ENCODE data around the gene ZNF74.
A peak's percentile ranks its signal among the peaks of the same experiment; 100 is the strongest.
"Not testable (repeated sequence)": the region's sequence is repeated elsewhere in the genome, so short reads cannot be mapped to it uniquely, and the experiment has no call there.

Gene ZNF74

GRCh38 chr22:20393705-20394476 is at the start of gene ZNF74:
TSS of gene ZNF74 (plus strand) at chr22:20394151. CDS start at chr22:20394629, 478 bp downstream.
- peak; percentile 90 for DNase-seq

DNA sequence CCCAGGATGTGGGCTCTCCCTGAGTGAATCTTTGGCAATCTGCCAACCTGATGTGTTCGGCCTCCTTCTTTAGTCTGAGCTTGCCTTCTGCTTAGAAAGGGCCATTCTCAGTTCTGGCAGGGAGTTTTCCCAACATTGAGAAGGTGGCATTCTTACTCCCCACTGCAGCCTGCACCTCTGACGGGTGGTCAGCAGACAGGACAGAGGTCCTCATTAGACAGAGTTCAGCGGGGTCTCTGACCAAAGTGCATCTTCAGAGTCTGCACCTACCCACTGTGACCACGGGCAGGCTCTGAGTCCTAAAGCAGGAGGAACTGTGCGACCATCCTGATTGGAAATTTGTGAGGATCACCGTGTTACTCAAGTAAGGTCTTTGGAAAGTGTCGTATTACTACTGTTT is 47.4 kb upstream of the ZNF74 start:
- DNase-seq: not testable (repeated sequence)

DNA sequence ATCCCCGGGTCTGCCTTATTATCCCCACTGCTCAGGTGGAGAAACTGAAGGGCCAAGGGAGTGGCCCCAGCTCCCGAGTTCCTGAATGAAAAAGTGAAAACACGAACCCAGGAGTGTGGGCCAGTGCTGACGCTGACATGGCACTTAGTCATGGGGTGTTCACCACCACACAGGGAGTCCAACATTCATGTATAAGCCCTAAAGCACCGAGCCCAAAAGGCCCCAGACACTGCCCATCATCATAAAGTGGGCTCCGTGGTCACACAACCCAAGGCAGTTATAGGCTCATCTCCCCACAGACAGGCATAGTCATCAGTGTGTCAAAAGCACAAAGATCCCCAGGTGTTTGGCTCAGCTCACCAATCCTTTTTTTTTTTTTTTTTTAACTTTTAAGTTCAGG is 41.4 kb upstream of the ZNF74 start:
- DNase-seq: not testable (repeated sequence)

DNA sequence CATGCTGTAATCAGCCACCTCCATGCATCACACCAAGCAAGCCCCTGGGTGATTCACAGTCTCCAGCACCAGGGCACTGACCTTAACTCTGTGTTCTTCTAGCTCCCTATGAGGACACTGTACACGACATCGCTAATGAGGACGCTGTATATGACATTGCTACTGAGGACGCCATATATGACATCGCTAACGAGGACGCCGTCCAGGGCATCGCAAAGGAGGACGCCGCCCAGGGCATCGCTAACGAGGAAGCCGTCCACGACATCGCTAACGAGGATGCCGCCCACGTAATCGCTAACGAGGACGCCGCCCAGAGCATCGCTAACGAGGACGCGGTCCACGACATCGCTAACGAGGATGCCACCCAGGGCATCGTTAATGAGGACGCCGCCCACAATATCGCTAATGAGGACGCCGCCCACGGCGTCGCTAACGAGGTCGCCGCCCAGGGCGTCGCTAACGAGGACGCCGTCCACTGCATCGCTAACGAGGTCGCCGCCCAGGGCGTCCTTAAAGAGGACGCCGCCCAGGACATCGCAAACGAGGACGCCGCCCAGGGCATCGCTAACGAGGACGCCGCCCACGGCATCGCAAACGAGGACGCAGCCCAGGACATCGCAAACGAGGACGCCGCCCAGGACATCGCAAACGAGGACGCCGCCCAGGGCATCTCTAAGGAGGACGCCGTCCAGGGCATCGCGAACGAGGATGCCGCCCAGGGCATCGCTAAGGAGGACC is 39.5 kb upstream of the ZNF74 start:
- no peak for DNase-seq

- not testable (repeated sequence) for DNase-seq
These were observed 37.9 kb upstream of the ZNF74 start for GRCh38 chr22:20355939-20356636.

- DNase-seq: not testable (repeated sequence)
These were observed 37.0 kb upstream of the ZNF74 start for GRCh38 chr22:20356906-20357305.

DNA sequence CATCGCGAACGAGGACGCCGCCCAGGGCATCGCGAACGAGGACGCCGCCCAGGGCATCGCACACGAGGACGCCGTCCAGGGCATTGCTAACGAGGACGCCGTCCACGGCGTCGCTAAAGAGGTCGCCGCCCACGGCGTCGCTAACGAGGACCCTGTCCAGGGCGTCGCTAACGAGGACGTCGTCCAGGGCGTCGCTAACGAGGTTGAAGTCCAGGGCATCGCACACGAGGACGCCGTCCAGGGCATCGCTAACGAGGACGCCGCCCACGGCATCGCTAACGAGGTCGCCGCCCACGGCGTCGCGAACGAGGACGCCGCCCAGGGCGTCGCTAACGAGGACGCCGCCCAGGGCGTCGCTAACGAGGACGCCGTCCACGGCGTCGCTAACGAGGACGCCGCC is 36.0 kb upstream of the ZNF74 start:
- not testable (repeated sequence) for DNase-seq

- not testable (repeated sequence) for DNase-seq
These were observed 35.3 kb upstream of the ZNF74 start for GRCh38 chr22:20358503-20359239.

DNA sequence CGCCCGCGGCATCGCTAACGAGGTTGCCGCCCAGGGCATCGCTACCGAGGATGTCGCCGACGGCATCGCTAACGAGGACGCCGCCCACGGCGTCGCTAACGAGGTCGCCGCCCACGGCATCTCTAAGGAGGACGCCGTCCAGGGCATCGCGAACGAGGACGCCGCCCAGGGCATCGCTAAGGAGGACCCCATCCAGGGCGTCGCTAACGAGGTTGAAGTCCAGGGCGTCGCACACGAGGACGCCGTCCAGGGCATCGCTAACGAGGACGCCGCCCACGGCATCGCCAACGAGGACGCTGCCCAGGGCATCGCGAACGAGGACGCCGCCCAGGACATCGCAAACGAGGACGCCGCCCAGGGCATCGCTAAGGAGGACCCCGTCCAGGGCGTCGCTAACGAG is 33.7 kb upstream of the ZNF74 start:
- not testable (repeated sequence) for DNase-seq

DNA sequence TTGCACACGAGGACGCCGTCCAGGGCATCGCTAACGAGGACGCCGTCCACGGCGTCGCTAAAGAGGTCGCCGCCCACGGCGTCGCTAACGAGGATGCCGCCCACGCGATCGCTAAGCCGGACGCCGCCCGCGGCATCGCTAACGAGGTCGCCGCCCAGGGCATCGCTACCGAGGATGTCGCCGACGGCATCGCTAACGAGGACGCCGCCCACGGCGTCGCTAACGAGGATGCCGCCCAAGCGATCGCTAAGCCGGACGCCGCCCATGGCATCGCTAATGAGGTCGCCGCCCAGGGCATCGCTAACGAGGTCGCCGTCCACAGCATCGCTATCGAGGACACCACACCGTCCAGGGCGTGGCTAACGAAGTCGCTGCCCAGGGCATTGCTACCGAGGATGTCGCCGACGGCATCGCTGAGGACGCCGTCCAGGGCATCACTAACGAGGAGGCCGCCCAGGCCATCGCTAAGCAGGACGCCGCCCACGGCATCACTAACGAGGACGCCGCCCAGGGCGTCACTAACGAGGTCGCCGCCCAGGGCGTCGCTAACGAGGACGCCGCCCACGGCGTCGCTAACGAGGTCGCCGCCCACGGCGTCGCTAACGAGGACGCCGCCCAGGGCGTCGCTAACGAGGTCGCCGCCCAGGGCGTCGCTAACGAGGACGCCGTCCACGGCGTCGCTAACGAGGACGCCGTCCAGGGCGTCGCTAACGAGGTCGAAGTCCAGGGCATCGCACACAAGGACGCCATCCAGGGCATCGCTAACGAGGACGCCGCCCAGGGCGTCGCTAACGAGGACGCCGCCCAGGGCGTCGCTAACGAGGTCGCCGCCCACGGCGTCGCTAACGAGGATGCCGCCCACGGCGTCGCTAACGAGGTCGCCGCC is 32.8 kb upstream of the ZNF74 start:
- not testable (repeated sequence) for DNase-seq

GRCh38 chr22:20361752-20362229 is 32.2 kb upstream of the ZNF74 start:
- DNase-seq: not testable (repeated sequence)

DNA sequence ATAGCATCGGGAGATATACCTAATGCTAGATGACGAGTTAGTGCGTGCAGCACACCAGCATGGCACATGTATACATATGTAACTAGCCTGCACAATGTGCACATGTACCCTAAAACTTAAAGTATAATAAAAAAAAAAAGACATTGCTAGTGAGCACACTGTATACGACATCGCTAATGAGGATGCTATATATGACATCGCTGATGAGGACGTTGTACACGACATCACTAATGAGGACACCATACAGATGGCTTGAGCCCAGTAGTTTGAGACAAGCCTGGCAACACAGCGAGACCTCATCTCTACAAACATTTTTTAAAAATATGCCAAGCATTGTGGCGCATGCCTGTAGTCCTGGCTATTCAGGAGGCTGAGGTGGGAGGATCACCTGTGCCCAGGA is 31.5 kb upstream of the ZNF74 start:
- DNase-seq: peak; percentile 0

GRCh38 chr22:20364335-20365260 is 29.4 kb upstream of the ZNF74 start:
- not testable (repeated sequence) for DNase-seq

DNA sequence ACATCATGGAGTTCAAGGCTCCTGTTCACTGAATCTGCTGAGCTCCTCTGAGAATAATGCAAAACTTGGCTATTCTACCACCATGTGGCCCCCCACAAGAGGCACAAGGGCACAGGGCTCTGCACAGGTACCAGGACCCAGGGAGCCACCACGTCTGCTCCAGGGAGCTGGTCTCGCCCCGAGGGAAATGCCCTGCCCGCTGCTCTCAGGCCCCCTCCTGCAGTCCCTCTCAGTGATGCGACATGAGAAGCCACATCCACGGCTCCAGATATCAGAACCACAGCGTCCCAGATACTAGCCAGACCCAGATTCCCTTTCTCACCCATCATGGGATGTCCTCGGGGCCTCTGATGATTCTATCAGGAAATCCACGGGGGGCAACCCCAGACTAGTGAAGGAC is 27.1 kb upstream of the ZNF74 start:
- DNase-seq: not testable (repeated sequence)

DNA sequence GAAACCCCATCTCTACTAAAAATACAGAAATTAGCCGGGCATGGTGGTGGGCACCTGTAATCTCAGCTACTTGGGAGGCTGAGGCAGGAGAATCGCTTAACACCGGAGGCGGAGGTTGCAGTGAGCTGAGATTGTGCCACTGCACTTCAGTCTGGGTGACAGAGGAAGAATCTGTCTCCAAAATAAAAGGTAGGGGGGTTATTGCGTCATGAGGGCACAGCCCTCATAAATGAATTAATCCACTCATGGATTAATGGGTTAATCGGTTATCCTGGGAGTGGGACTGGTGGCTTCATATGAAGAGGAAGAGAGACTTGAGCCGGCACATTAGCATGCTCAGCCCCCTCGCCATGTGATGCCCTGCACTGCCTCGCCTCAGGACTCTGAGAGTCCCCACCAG is 25.1 kb upstream of the ZNF74 start:
- not testable (repeated sequence) for DNase-seq

DNA sequence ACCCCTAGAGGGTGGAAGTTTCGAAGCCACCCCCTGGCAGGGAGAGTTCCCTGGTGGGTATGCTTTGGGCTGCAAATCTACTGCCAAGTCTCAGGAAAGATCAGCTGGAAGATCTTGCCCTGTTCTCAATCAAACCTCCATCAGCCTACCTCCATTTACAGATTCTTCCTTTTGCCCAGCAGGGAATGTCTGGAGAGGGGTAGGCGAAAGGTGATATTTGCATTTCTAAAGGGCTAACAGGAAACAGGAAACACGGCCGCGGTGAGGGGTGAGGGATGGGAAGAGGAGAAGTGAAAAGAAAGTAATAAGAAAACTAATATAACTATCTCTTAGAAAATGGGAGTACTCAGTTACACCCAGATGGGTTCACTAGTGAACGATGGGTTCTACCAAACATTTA is 22.3 kb upstream of the ZNF74 start:
- not testable (repeated sequence) for DNase-seq

GRCh38 chr22:20372406-20372854 is 21.5 kb upstream of the ZNF74 start:
- peak; percentile 58 for DNase-seq

DNA sequence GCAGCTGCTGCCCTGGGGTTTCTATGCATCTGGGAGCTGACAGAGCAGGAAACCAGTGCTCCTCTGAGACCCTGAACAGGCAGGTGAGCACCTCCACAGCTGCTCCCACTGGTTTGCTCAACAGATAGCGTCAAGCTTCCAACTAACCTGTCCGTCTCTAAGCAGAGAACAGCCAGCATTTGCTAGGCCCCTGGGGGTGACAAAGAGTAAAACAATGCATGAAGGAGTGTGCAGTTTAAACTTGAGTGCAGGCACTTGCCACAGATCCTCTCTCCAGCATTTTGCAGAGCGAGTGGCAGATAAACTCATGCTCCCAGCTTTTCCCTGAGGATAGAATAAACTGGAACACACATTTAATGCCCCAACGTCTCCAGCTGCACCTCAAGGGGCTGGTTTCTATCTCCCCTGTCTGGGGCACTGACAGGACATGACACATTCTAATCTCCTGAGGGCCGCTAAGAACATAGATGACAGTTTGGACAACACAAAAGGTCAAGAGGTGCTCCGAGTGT is 20.7 kb upstream of the ZNF74 start:
- DNase-seq: peak; percentile 4

GRCh38 chr22:20374130-20374529 is 19.8 kb upstream of the ZNF74 start:
- DNase-seq: not testable (repeated sequence)

- not testable (repeated sequence) for DNase-seq
These were observed 17.7 kb upstream of the ZNF74 start for GRCh38 chr22:20376281-20376680.

All from DMS53 (cell line).